Natural killer cell (primary cell): ENCODE results near the gene SH3BP1. TPM values are rescaled to one million over a fixed set of nuclear protein-coding genes. Genes with fewer than 3 reads are reported as not detected.
"Not testable (repeated sequence)": the region's sequence is repeated elsewhere in the genome, so short reads cannot be mapped to it uniquely, and the experiment has no call there.

Experiments used
- ATAC-seq, 3 donors: fragments of 150-1000 bp in 2 of 3; fragments of 200-7000 bp in 1 of 3; cut with Tn5 transposase; 1 replicate in 1 of 3; 2 replicates in 2 of 3; pipeline ENCODE4 v1.10.0; 2021; ENCODE audit warnings: mild to moderate bottlenecking in 2 of 3, moderate library complexity in 2 of 3
- DNase-seq, 2 donors: peaks; one replicate each; pipeline versions ENCODE4 v3.0.0 to v3.0.0-alpha.2; 2013 to 2021; ENCODE audit warnings: mixed read lengths in 1 of 2
- H3K27ac ChIP-seq: one replicate; pipeline ENCODE4 v1.5.1; 2013; ENCODE audit warnings: mild to moderate bottlenecking, low read length
- H3K27me3 ChIP-seq: one replicate; pipeline ENCODE4 v1.6.1; 2013; ENCODE audit warnings: low read length; ENCODE audit not compliant: control insufficient read depth, insufficient read depth
- H3K36me3 ChIP-seq: one replicate; pipeline ENCODE4 v1.6.1; 2013; ENCODE audit warnings: low read length; ENCODE audit not compliant: control insufficient read depth, insufficient read depth
- H3K4me1 ChIP-seq: one replicate; pipeline ENCODE4 v1.6.1; 2013; ENCODE audit warnings: low read length; ENCODE audit not compliant: control insufficient read depth, insufficient read depth
- H3K4me3 ChIP-seq: one replicate; pipeline ENCODE4 v1.5.1; 2013; ENCODE audit warnings: low read length
- H3K9me3 ChIP-seq: one replicate; pipeline ENCODE4 v1.6.1; 2013; ENCODE audit warnings: low read length; ENCODE audit not compliant: control insufficient read depth, insufficient read depth
- H3K27ac Mint-ChIP-seq, 2 donors: one replicate each; pipeline ENCODE4 v1.8.0; 2022; ENCODE audit warnings: mild to moderate bottlenecking in 2 of 2, mixed read lengths in 2 of 2, moderate library complexity in 1 of 2
- H3K27me3 Mint-ChIP-seq, 2 donors: one replicate each; pipeline ENCODE4 v1.8.0; 2022; ENCODE audit warnings: low read depth in 2 of 2, mixed read lengths in 2 of 2
- H3K36me3 Mint-ChIP-seq: one replicate; pipeline ENCODE4 v1.8.0; 2022; ENCODE audit warnings: mixed read lengths
- H3K4me1 Mint-ChIP-seq, 2 donors: one replicate each; pipeline ENCODE4 v1.8.0; 2022; ENCODE audit warnings: mixed read lengths in 2 of 2
- H3K4me3 Mint-ChIP-seq: one replicate; pipeline ENCODE4 v1.8.0; 2022; ENCODE audit warnings: mild to moderate bottlenecking, moderate library complexity, mixed read lengths
- H3K9me3 Mint-ChIP-seq, 2 donors: one replicate each; pipeline ENCODE4 v1.8.0; 2022; ENCODE audit warnings: mixed read lengths in 2 of 2
- WGBS: methylation state at CpG from one replicate; pipeline ENCODE4 v1.1.7; 2013; ENCODE audit warnings: missing lambda C conversion rate; ENCODE audit not compliant: insufficient coverage; 5-methylcytosine and 5-hydroxymethylcytosine counted together
- intact Hi-C: fragments of 100-400 bp; cut with micrococcal nuclease; formaldehyde crosslinking; loops from one replicate; pipeline ENCODE4 v1.14.2; 2022
- total RNA-seq, 4 donors: library from RNA; stranded (reverse); fragments of 120-200 nt in 1 of 4; gene quantifications; one replicate each; pipeline versions ENCODE4 v1.2.3 to v1.2.4, GENCODE V29; 2013 to 2022
- TF ChIP-seq, protein P1 (sequence below): fragments of 200-600 bp; IDR thresholded peaks from one replicate; pipeline ENCODE4 v1.8.0; 2022; ENCODE audit warnings: antibody characterized with exemption

Gene SH3BP1
- total RNA-seq, 3 donors from 2014 or later (not counting 1 experiment from before 2014, with no cell fraction given) = 163 to 189 (median 163) TPM

DNA sequence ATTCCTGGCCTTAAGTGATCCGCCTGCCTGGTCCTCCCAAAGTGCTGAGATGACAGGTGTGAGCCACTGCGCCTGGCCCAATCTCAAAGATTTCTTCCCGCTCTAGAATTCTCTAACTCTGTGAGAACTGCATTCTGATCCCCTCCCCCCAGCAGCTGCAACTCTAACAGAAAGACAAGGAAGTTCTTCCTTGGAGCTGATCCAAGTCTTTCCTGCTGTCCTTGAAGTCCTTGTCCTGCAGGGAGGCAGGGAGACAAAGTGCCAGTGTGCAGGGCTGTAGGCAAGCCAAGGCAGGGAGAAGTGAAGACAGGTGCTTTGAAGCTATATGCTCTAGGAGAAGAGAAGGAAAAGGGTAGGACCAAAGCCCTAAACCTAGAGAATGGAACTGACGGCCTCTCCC, 40.3 kb upstream of the SH3BP1 start:
- Mint-ChIP-seq H3K36me3 (no peaks in the 10 kb centered on the region), H3K4me1 (no peaks in the 10 kb centered on the region), H3K27ac (no peak overlapping the region), H3K4me3 (no peak overlapping the region), H3K27me3 (peaks cover 0 to 4% of the 10 kb centered on the region in 2 donors), H3K9me3 (no peaks in the 10 kb centered on the region)
- ATAC-seq = no peak
- Histone ChIP-seq H3K27ac (no peak overlapping the region), H3K9me3 (no peaks in the 10 kb centered on the region), H3K4me3 (no peak overlapping the region), H3K36me3 (no peaks in the 10 kb centered on the region), H3K4me1 (peaks cover 2% of the 10 kb centered on the region), H3K27me3 (no peaks in the 10 kb centered on the region)
- WGBS = 96% methylated on average over 4 of the region's 4 CpGs
- intact Hi-C loops = no loop called here
- DNase-seq = no peak
- TF ChIP-seq, protein P1, sequence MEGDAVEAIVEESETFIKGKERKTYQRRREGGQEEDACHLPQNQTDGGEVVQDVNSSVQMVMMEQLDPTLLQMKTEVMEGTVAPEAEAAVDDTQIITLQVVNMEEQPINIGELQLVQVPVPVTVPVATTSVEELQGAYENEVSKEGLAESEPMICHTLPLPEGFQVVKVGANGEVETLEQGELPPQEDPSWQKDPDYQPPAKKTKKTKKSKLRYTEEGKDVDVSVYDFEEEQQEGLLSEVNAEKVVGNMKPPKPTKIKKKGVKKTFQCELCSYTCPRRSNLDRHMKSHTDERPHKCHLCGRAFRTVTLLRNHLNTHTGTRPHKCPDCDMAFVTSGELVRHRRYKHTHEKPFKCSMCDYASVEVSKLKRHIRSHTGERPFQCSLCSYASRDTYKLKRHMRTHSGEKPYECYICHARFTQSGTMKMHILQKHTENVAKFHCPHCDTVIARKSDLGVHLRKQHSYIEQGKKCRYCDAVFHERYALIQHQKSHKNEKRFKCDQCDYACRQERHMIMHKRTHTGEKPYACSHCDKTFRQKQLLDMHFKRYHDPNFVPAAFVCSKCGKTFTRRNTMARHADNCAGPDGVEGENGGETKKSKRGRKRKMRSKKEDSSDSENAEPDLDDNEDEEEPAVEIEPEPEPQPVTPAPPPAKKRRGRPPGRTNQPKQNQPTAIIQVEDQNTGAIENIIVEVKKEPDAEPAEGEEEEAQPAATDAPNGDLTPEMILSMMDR = no peak

DNA sequence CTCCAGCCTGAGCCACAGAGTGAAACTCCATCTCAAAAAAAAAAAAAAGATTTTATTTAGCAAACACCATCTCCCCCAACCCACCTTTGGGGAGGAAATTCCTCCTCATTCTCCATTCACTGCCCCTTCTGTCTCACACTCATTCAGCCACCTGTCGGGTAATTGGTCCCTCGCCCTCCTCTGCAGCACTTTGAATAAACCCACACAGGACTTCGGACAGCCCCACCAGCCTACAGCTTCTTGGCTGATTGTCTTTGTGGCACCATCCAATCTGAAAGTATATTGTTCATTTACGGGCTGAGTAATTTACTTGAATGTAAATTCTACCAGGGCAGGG, 38.3 kb upstream of the SH3BP1 start:
- no peak overlapping the region for H3K4me3 Mint-ChIP-seq
- intact Hi-C loops = no loop called here

DNA sequence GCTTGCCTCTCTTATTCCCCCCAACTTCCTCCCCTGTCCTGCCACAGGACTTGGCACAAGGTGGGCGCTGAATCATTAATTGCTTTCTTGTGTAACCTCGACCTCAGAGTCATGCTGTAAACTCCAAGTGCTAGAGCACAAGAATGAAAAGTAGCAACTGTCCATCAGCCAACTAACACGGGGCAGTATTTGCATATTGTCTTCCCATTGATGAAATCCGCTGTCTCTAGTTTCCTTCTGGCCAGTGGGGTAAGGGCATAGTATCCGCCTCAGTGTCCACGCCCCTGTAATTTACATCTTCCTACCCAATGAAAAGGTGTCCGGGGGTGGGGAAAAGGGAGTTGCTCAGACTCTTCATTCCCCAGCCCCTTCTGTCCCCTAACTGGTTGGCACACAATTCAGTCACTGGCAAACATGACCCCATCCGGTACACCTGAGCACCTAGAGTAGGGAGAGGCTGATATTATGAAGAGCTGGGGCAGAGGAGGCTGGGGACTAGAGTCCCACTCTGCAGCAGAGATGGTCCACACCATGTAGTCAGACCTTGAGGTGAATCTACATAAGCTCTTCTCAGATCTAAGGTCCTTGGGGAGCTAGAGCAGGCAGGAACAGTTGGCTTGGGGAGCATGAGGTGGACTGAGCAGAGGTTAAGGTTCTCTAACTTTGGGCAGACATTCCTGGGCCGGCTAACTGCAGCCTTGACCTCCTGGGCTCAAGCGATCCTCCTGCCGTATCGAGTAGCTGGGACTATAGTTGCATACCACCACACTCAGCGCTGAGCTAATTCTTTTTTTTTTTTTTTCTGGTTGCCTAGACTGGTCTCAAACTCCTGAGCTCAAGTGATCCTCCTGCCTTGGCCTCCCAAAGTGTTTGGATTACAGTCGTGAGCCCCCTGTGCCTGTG, 37.7 kb upstream of the SH3BP1 start:
- Histone ChIP-seq H3K4me3 (no peak overlapping the region), H3K9me3 (no peaks in the 10 kb centered on the region), H3K27me3 (no peaks in the 10 kb centered on the region), H3K27ac (no peak overlapping the region), H3K4me1 (peaks cover 21% of the 10 kb centered on the region), H3K36me3 (no peaks in the 10 kb centered on the region)
- TF ChIP-seq, protein P1 = no peak
- Mint-ChIP-seq H3K27ac (no peak overlapping the region), H3K36me3 (no peaks in the 10 kb centered on the region), H3K4me1 (peaks cover 13 to 14% of the 10 kb centered on the region in 2 donors), H3K9me3 (no peaks in the 10 kb centered on the region), H3K27me3 (peaks cover 0 to 4% of the 10 kb centered on the region in 2 donors), H3K4me3 (no peak overlapping the region)
- 73% methylated on average over 11 of the region's 14 CpGs for WGBS
- ATAC-seq (no peak), DNase-seq (no peak)
- intact Hi-C loops = no loop called here

More for the DNA sequence above, 38.3 kb upstream of the SH3BP1 start:
- Histone ChIP-seq H3K4me1 (peaks cover 19% of the 10 kb centered on the region), H3K36me3 (no peaks in the 10 kb centered on the region), H3K27ac (no peak overlapping the region), H3K9me3 (no peaks in the 10 kb centered on the region), H3K4me3 (no peak overlapping the region), H3K27me3 (no peaks in the 10 kb centered on the region)
- WGBS = 71% methylated on average over 4 of the region's 4 CpGs
- TF ChIP-seq, protein P1 = no peak
- peaks cover 0 to 4% of the 10 kb centered on the region in 2 donors for H3K27me3 Mint-ChIP-seq
- H3K4me1 Mint-ChIP-seq = peaks cover 13 to 14% of the 10 kb centered on the region in 2 donors
- ATAC-seq = no peak
- no peaks in the 10 kb centered on the region for H3K36me3 Mint-ChIP-seq
- no peak for DNase-seq
- no peak overlapping the region for H3K27ac Mint-ChIP-seq
- no peaks in the 10 kb centered on the region for H3K9me3 Mint-ChIP-seq

DNA sequence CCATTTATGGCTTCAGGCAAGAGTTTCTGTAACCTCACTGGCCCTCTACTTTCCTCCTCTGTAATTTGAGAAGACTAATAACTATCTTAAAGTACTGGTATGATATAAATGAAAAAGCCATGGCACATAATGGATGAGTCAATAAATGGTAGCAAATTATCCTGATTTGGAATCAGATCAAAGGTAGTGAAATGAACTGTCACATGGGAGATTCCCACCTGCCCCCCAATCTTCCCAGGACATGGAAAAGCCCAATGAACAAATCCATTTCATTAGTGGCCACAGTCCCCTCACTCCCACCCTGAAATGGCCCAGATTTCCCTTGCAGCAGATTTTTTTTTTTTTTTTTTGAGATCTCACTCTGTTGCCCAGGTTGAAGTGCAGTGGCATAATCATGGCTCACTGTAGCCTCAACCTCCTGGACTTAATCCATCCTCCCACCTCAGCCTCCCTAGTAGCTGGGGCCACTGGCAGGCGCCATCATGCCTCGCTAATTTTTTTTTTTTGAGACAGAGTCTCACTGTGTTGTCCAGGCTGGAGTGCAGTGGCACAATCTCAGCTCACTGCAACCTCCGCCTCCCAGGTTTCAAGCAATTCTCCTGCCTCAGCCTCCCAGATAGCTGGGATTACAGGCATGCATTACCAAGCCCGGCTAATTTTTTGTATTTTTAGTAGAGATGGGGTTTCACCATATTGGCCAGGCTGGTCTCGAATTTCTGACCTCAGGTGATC, 36.8 kb upstream of the SH3BP1 start:
- peaks cover 22 to 23% of the 10 kb centered on the region in 2 donors for H3K4me1 Mint-ChIP-seq
- 92% methylated on average over 5 of the region's 5 CpGs for WGBS
- H3K27me3 Mint-ChIP-seq, intact Hi-C loops, H3K9me3 ChIP-seq, H3K9me3 Mint-ChIP-seq, H3K27me3 ChIP-seq, H3K36me3 ChIP-seq, H3K4me3 ChIP-seq, H3K4me3 Mint-ChIP-seq, H3K36me3 Mint-ChIP-seq, DNase-seq, H3K27ac Mint-ChIP-seq, ATAC-seq, H3K27ac ChIP-seq: not testable (repeated sequence)
- H3K4me1 ChIP-seq = peaks cover 30% of the 10 kb centered on the region
